NCI-H1436 treated with DMSO at 0.1 percent for 48 hours (cell line): ENCODE measurements around the gene PCNT.

Experiments used
- DNase-seq: peaks from one replicate; lab custom pipeline; 2025; lab: John Stamatoyannopoulos, UW

The PCNT gene, protein sequence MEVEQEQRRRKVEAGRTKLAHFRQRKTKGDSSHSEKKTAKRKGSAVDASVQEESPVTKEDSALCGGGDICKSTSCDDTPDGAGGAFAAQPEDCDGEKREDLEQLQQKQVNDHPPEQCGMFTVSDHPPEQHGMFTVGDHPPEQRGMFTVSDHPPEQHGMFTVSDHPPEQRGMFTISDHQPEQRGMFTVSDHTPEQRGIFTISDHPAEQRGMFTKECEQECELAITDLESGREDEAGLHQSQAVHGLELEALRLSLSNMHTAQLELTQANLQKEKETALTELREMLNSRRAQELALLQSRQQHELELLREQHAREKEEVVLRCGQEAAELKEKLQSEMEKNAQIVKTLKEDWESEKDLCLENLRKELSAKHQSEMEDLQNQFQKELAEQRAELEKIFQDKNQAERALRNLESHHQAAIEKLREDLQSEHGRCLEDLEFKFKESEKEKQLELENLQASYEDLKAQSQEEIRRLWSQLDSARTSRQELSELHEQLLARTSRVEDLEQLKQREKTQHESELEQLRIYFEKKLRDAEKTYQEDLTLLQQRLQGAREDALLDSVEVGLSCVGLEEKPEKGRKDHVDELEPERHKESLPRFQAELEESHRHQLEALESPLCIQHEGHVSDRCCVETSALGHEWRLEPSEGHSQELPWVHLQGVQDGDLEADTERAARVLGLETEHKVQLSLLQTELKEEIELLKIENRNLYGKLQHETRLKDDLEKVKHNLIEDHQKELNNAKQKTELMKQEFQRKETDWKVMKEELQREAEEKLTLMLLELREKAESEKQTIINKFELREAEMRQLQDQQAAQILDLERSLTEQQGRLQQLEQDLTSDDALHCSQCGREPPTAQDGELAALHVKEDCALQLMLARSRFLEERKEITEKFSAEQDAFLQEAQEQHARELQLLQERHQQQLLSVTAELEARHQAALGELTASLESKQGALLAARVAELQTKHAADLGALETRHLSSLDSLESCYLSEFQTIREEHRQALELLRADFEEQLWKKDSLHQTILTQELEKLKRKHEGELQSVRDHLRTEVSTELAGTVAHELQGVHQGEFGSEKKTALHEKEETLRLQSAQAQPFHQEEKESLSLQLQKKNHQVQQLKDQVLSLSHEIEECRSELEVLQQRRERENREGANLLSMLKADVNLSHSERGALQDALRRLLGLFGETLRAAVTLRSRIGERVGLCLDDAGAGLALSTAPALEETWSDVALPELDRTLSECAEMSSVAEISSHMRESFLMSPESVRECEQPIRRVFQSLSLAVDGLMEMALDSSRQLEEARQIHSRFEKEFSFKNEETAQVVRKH (N-terminal part only)

GRCh38 chr21:46323710-46324389 is at the start of gene PCNT, which contains the start of gene C21orf58:
PCNT (plus strand) TSS chr21:46324156; CDS start chr21:46324229, 73 bp downstream.
C21orf58 (minus strand) TSS chr21:46323870; CDS start chr21:46322738, 1,132 bp downstream.
- DNase-seq: peak; percentile 83

- no peak for DNase-seq
These were observed 49.1 kb upstream of the PCNT start for GRCh38 chr21:46274797-46275390.

- DNase-seq: no peak
These were observed 39.8 kb upstream of the PCNT start for GRCh38 chr21:46284077-46284644.

GRCh38 chr21:46284733-46285132 is 39.2 kb upstream of the PCNT start:
- no peak for DNase-seq

GRCh38 chr21:46285206-46285661 is 38.7 kb upstream of the PCNT start, which contains the start of gene MCM3AP:
MCM3AP (minus strand) TSS chr21:46285611; CDS start chr21:46285286, 325 bp downstream.
- DNase-seq: no peak

GRCh38 chr21:46285761-46286647 is 38.0 kb upstream of the PCNT start, which contains the start of gene YBEY:
YBEY (plus strand) TSS chr21:46286342; CDS start chr21:46286914, 572 bp downstream.
- DNase-seq: peak; percentile 25

- no peak for DNase-seq
These were observed 37.3 kb upstream of the PCNT start for GRCh38 chr21:46286648-46287002.

DNA sequence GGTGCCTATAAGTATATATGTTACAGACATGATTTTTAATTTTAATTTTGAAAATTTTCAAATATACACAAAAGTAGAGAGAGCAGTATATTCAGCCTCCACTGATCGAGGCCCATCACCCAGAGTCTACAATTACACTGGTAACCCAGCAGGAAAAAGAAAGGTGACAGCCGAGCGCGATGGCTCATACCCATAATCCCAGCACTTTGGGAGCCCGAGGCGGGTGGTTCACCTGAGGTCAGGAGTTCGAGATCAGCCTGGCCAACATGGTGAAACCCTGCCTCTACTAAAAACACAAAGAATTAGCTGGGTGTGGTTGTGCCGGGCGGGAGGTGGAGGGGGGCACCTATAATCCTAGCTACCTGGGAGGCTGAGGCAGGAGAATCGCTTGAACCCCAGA is 36.4 kb upstream of the PCNT start:
- DNase-seq: no peak

DNA sequence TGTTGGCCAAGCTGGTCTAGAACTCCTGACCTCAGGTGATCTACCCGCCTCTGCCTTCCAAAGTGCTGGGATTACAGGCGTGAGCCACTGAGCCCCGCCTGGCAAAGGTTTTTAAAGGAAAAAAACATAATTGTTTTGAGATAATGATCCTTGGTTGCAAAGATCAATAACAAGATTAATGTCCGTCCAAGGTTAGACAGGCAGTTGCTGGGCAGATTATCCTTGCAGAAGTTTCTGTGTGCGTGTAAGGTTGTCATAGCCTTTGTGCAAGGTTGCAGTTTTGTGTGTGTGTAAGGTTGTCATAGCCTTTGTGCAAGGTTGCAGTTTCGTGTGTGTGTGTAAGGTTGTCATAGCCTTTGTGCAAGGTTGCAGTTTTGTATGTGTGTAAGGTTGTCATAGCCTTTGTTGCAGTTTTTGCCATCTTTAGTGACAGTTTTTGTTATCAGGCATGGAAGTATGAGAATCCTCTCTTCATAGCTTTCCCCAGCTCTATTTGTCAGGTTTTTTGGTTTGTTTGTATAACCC is 34.2 kb upstream of the PCNT start:
- DNase-seq: no peak

DNA sequence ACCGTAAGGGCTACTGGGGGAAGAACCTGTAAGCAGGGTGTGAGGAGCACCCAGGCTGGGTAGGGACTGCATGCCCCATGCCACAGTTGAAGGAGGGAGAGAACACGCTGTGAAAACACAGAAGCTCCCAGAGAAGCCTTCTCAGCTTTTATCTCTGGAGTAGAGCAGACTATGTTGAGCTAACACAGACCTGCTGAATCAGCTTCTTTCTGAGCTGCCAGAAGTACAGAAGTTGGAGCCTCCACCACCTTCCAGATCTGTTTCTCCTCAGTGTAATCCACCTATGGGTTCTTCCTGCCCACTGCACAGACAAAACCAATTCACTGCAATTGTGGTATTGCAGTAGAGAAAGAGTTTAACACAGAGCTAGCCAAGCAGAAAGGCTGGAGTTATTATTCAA is 32.4 kb upstream of the PCNT start:
- DNase-seq: no peak

GRCh38 chr21:46294647-46295176 is 29.2 kb upstream of the PCNT start:
- no peak for DNase-seq

GRCh38 chr21:46295177-46295770 is 28.7 kb upstream of the PCNT start:
- no peak for DNase-seq

DNA sequence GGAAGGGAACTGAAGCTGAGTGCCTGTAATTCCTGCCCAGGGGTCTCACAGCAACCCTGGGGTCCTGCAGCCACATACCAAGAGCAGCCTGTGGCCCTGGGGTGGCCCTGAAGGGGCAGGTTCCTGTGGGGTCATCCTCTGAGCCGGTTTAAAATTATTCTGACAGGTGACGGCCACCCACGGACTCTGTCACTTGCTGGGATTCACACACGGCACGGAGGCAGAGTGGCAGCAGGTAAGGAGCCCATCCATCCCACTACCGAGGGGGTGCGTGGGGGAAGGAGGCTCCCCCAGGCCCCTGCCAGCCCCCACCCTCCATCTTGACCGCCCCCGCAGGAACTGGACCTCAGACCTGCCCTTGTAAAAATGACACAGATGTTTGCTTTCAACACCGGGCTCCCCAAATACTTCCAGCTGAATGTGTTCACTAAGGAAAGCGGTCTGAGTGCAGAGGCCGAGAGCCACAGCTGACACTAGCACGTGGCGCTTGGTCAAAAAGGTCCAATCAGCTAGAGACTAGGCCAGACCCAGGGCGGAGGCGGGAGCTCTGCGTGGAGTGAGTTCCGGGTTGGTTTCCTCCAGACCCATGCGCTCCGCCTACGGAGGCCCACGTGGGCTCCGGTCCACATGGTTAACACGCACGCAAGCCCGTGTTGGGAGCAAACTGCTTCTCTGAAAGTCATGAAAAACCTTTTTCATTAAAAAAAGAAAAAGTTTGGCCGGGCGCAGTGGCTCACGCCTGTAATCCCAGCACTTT is 27.8 kb upstream of the PCNT start:
- no peak for DNase-seq

DNA sequence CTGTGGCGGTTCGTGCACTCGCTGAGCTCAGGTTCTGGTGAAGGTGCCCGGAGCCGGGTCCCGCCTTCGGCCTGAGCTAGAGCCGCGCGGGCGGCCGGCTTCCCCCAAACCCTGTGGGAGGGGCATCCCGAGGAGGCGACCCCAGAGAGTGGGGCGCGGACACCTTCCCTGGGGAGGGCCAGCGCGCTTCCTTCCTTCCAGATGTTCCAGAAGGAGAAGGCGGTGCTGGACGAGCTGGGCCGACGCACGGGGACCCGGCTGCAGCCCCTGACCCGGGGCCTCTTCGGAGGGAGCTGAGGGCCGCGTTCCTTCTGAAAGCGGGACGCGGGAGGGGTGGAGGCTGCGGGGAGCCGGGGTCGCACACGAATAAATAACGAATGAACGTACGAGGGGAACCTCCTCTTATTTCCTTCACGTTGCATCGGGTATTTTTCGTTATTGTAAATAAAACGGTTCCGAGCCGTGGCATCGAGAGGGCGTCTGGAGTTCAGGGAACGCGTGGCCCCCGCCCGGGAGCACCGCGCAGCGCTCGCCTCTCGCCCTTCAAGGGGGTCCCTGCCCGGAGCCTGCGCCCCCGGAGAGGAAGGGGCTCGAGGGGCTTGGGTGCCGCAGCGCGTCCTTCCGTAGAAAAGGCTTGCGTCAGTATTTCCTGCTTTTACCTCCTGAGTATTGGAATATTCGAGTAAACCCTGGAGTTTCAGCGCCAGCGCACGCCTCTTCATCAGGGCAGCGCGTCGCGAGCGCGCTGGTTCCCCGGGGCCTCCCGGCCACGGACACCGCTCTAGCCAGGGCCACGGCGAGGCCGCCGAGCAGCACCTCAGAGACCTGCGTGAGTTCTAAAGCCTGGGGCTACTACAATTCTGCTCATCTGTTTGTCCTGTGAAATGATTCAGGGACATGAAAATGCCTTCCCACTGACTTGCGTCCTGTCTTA is 26.4 kb upstream of the PCNT start:
- DNase-seq: no peak

GRCh38 chr21:46299167-46299566 is 24.8 kb upstream of the PCNT start:
- DNase-seq: no peak

DNA sequence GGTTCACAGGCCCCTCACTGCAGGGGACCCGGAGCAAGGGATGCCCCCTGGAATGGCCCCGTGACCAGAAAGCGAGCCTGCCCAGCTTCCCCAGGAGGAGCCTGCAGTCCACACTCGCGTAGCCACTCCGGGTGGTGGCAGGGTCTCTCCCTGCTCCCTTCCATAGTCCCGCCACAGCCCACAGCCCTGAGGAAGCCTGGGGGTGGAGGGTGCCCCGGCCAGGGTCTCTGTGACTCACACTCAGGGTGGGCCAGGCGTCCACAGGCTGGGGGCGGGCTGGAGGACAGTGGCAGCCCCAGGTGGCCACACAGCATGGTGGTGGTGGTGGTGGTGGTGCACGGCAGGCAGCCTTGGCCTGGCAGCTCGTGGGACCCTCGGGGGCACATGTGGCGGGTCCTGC is 22.2 kb upstream of the PCNT start:
- DNase-seq: no peak

- DNase-seq: no peak
These were observed 19.5 kb upstream of the PCNT start for GRCh38 chr21:46304437-46304836.
